Measurements from ENCODE around the gene BDKRB2.

Gene BDKRB2

DNA sequence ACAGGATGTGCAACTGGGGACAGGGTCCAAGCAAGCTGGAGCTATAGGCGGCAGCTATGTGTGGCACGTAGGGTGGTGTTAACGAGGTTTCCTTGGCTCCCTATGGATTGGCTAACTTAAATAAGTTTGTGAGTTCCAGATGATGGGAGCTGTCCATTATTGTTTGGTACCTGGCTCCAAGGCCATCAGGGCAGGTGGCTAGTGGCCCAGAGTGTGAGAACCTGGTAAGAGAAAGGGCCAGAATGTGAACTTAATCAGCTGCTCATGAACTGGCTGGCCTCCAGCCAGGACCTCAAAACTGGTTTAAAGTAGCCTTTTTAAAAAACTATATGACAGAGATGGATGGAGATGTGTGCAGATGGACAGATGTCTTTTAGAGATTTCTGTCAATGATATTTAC, 1.5 kb upstream of the BDKRB2 start:
- in situ Hi-C loops (cut with HindIII; ENCODE audit: low sequenced_read_pairs), result no loop called here
- no peak for TF ChIP-seq CTCF (IDR thresholded peaks at IDR 0.05; ENCODE audit: low read depth, low read length, missing control alignments)
- no peak for DNase-seq (ENCODE audit: low read depth)
- H3K4me3 ChIP-seq (ENCODE audit: low read depth, low read length), result no peak overlapping the region

- in situ Hi-C loops (cut with HindIII; ENCODE audit: low sequenced_read_pairs), result no loop called here
- TF ChIP-seq CTCF (IDR thresholded peaks at IDR 0.05; ENCODE audit: low read depth, low read length, missing control alignments), result no peak
- no peak for DNase-seq (ENCODE audit: low read depth)
- no peak overlapping the region for H3K4me3 ChIP-seq (ENCODE audit: low read depth, low read length)
Measured at GRCh38 chr14:96203635-96204034, 1.0 kb upstream of the BDKRB2 start.

GRCh38 chr14:96205059-96205977, 679 bp downstream of the BDKRB2 start:
- peak overlapping the region; percentile 42 for H3K4me3 ChIP-seq (ENCODE audit: low read depth, low read length)
- in situ Hi-C loops (cut with HindIII; ENCODE audit: low sequenced_read_pairs), result no loop called here
- DNase-seq (ENCODE audit: low read depth), result no peak
- TF ChIP-seq CTCF (IDR thresholded peaks at IDR 0.05; ENCODE audit: low read depth, low read length, missing control alignments), result no peak

GRCh38 chr14:96205978-96206360, 1.3 kb downstream of the BDKRB2 start:
- H3K4me3 ChIP-seq (ENCODE audit: low read depth, low read length), result no peak overlapping the region
- no peak for TF ChIP-seq CTCF (IDR thresholded peaks at IDR 0.05; ENCODE audit: low read depth, low read length, missing control alignments)
- in situ Hi-C loops (cut with HindIII; ENCODE audit: low sequenced_read_pairs), result no loop called here
- no peak for DNase-seq (ENCODE audit: low read depth)

DNA sequence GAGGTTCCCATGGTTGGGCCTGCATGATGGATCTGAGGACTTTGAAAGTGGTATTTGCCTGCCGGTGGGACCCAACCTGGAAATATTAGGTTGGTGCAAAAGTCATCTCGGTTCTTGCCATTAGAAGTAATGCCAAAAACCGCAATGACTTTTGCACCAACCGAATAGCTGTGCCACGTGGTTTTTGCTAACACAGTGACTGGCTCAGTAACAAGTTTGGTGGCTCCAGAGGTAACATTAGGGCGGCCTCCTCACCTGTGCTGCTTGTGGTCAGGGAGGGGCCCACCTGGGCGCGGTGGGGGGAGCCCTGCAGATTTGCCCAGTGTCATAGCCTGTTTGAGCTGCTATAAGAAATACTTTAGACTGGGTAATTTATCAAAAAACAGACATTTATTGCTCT, 1.8 kb downstream of the BDKRB2 start:
- no peak for DNase-seq (ENCODE audit: low read depth)
- H3K4me3 ChIP-seq (ENCODE audit: low read depth, low read length), result no peak overlapping the region
- no peak for TF ChIP-seq CTCF (IDR thresholded peaks at IDR 0.05; ENCODE audit: low read depth, low read length, missing control alignments)
- in situ Hi-C loops (cut with HindIII; ENCODE audit: low sequenced_read_pairs), result no loop called here

DNA sequence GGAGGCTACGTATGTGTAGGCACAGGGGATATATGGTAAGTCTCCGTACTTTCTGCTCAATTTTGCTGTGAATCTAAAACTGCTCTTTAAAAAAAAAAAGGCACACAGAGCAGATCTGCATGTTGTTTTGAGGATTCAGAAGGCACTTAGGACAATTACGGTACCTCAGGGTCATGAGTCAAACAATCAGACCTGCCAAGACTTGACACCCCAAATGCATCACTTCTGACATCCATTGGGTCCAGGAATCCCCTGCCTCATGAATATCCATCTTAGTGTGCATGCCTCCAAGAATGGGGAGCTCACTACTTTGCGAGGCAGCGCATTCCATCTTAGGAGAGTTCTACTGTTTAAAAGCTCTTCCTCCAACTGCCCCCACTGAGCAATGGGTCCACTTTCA, 3.0 kb downstream of the BDKRB2 start:
- no peak for DNase-seq (ENCODE audit: low read depth)

More for the DNA sequence above, 3.0 kb downstream of the BDKRB2 start:
- H3K4me3 ChIP-seq (ENCODE audit: low read depth, low read length), result no peak overlapping the region
- in situ Hi-C loops (cut with HindIII; ENCODE audit: low sequenced_read_pairs), result no loop called here
- TF ChIP-seq CTCF (IDR thresholded peaks at IDR 0.05; ENCODE audit: low read depth, low read length, missing control alignments), result no peak

All from astrocyte of the cerebellum (primary cell).